Uterus (tissue), 4 donors: Measurements from ENCODE around the gene RELB. TPM values are rescaled to one million over a fixed set of nuclear protein-coding genes. Genes with fewer than 3 reads are reported as not detected.

Source experiments
- DNase-seq, 2 donors: peaks; one replicate each; pipeline ENCODE4 v3.0.0-alpha.2; 2019 to 2020
- H3K27ac ChIP-seq, 2 donors: fragments of 200-600 bp; sonication (generic); 1 replicate in 1 of 2; 2 replicates in 1 of 2; pipeline ENCODE4 v1.5.1; 2016 to 2018
- H3K27me3 ChIP-seq, 2 donors: fragments of 200-600 bp; sonication (generic); one replicate each; pipeline ENCODE4 v1.5.1; 2018 to 2019; ENCODE audit warnings: control low read depth in 1 of 2
- H3K36me3 ChIP-seq, 2 donors: fragments of 200-600 bp; sonication (generic); one replicate each; pipeline ENCODE4 v1.5.1; 2019; ENCODE audit warnings: control low read depth in 1 of 2
- H3K4me1 ChIP-seq, 2 donors: fragments of 200-600 bp; sonication (generic); one replicate each; pipeline ENCODE4 v1.5.1; 2018 to 2019; ENCODE audit warnings: control low read depth in 1 of 2
- H3K4me3 ChIP-seq, 2 donors: fragments of 200-600 bp; sonication (generic); 1 replicate in 1 of 2; 2 replicates in 1 of 2; pipeline ENCODE4 v1.5.1; 2018 to 2019; ENCODE audit warnings: mild to moderate bottlenecking in 1 of 2
- H3K9me3 ChIP-seq, 2 donors: fragments of 200-600 bp; sonication (generic); one replicate each; pipeline ENCODE4 v1.5.1; 2019; ENCODE audit warnings: control low read depth in 1 of 2
- POLR2A ChIP-seq, 2 donors: fragments of 450-650 bp; IDR thresholded peaks; one replicate each; pipeline ENCODE4 v1.6.1; 2016; ENCODE audit warnings: antibody characterized with exemption in 2 of 2, mild to moderate bottlenecking in 1 of 2, moderate library complexity in 1 of 2
- intact Hi-C: fragments of 100-400 bp; cut with DNase I; formaldehyde crosslinking; loops from one replicate; pipeline ENCODE4 v1.15.1; 2023; ENCODE audit warnings: low total_unique reads
- total RNA-seq, 4 donors: library from RNA; depleted of rRNA in 3 of 4; stranded (reverse); fragments of >200 nt in 3 of 4; gene quantifications; one replicate each; pipeline versions ENCODE4 v1.1.0 to v1.2.4, GENCODE V29; 2014 to 2023
- TF ChIP-seq, protein P1 (sequence below), 4 experiments: fragments of 200-600 bp in 2 of 4; fragments of 450-650 bp in 2 of 4; sonication (generic) in 2 of 4; IDR thresholded peaks; one replicate each; pipeline ENCODE4 v1.5.1; 2016 to 2019; ENCODE audit warnings: antibody characterized with exemption in 4 of 4, mild to moderate bottlenecking in 2 of 4, moderate library complexity in 1 of 4
- donor health status: DM: yes; HTN: yes; CAD: no.

RELB gene
- total RNA-seq, 4 donors from 2014 or later = 1.0 to 52.4 (median 13.9) TPM

GRCh38 chr19:45076851-45077730, 75.8 kb downstream of the RELB start:
- intact Hi-C loops = no loop called here
- Histone ChIP-seq H3K4me3 (peak overlapping the region in 1 of 2 donors; percentile 22), H3K27ac (no peak overlapping the region), H3K4me1 (peaks cover 0 to 4% of the 10 kb centered on the region in 2 donors), H3K27me3 (no peaks in the 10 kb centered on the region), H3K36me3 (no peaks in the 10 kb centered on the region), H3K9me3 (no peaks in the 10 kb centered on the region)
- no peak for DNase-seq
- TF ChIP-seq, protein P1, sequence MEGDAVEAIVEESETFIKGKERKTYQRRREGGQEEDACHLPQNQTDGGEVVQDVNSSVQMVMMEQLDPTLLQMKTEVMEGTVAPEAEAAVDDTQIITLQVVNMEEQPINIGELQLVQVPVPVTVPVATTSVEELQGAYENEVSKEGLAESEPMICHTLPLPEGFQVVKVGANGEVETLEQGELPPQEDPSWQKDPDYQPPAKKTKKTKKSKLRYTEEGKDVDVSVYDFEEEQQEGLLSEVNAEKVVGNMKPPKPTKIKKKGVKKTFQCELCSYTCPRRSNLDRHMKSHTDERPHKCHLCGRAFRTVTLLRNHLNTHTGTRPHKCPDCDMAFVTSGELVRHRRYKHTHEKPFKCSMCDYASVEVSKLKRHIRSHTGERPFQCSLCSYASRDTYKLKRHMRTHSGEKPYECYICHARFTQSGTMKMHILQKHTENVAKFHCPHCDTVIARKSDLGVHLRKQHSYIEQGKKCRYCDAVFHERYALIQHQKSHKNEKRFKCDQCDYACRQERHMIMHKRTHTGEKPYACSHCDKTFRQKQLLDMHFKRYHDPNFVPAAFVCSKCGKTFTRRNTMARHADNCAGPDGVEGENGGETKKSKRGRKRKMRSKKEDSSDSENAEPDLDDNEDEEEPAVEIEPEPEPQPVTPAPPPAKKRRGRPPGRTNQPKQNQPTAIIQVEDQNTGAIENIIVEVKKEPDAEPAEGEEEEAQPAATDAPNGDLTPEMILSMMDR (IDR thresholded peaks at IDR 0.05) = no peak
- TF ChIP-seq POLR2A (IDR thresholded peaks at IDR 0.05) = no peak

DNA sequence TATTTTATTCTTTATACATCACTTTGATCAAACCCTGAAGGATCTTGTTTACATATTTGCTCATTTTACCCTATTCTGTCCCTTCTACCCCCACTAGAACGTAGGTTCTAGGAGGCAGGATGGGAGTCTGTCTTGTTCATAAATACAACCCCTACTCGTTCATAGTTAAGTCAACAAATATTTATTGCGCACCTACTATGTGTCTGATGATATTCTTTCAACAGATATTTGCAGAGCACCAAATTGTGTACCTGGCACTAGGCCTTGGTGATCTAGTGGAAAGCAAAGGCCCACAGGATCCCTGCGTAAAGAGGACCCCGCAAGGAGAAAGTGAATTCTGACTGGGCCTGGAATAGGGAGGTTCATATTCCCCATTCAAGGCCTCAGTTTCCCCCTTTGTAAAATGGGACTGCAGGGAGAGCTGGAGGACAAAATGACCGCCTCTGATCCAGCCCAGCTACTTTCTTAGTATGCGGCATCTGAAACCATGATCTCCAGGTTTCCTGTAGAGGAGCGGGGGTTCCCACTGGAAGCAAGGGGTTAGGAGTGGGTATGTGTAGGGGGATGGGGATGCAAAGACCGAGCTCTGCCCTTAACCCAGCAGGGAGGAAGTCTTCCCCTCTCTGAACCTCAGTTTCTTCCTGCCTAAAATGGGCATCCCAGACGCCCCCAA, 77.3 kb downstream of the RELB start:
- DNase-seq = no peak
- H3K27ac ChIP-seq = peak overlapping the region; percentile 57 to 75
- TF ChIP-seq, protein P1 (IDR thresholded peaks at IDR 0.05) = no peak
- no peak for TF ChIP-seq POLR2A (IDR thresholded peaks at IDR 0.05)
- H3K4me1 ChIP-seq = peaks cover 0 to 4% of the 10 kb centered on the region in 2 donors
- H3K9me3 ChIP-seq = no peaks in the 10 kb centered on the region
- intact Hi-C loops = loop anchor here (2.0 kb wide), 1 partner anchor 40 kb away; the partner anchor contains the start of gene CLASRP
- H3K4me3 ChIP-seq = peak overlapping the region; percentile 78 to 96
- no peaks in the 10 kb centered on the region for H3K27me3 ChIP-seq
- no peaks in the 10 kb centered on the region for H3K36me3 ChIP-seq

DNA sequence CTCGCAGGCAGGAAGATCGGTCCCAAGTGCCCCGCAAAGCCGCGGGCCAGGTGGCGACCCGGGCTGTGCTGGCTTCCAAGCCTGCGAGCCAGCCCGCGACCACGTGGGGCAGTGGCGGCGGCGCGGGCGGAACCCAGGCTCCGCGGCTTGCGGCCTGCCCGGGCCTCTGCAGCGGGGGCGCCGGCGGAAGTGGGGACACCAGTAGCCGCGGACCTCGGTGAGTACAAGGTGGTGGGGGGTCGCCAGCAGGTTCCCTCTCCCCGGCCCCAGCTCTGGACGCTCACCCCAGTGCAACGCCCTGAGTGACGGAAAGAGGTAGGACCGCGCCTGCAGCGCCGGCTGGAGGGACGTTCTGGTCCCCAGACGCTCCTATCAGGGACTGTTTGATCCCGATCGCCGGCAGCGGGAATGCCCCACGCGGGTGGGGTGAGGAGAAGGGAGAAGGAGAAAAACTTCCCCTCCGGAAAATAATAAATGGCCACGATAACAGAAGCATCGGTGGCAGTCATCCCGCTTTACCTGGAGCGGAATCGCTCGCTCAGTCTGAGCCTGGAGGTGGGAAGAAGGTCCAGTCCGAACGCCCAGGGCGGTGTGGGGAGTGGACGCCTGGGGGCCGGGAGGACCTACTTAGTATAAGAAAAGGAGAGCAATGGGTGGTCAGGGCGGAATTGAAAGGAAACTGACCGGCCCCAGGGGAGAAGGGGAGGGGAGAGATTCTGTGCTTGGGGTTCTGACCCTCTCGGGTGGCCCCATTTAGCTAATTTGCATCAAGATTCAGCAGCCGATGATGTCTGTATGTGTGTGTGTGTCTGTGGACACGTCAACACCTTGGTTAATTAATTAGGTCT, 78.0 kb downstream of the RELB start, which contains the start of gene GEMIN7:
TSS of gene GEMIN7 (plus strand) at position 198 of the 848 bp plus-strand sequence. CDS start 10,855 bp downstream, outside the sequence.
- DNase-seq = peak; percentile 59 to 67
- peak in 1 of 2 donors; percentile 42 for TF ChIP-seq POLR2A (IDR thresholded peaks at IDR 0.05)
- TF ChIP-seq, protein P1 (IDR thresholded peaks at IDR 0.05) = peak in 2 of 4 experiments; percentile 16 to 18
- no peaks in the 10 kb centered on the region for H3K36me3 ChIP-seq
- H3K4me1 ChIP-seq = peaks cover 0 to 4% of the 10 kb centered on the region in 2 donors
- no peaks in the 10 kb centered on the region for H3K9me3 ChIP-seq
- no peaks in the 10 kb centered on the region for H3K27me3 ChIP-seq
- peak within 1 kb of the TSS; percentile 57 to 75 for H3K27ac ChIP-seq
- H3K4me3 ChIP-seq = peak within 1 kb of the TSS; percentile 78 to 96
- intact Hi-C loops = loop anchor here (2.0 kb wide), 1 partner anchor 40 kb away; the partner anchor contains the start of gene CLASRP

GRCh38 chr19:45079911-45080370, 78.7 kb downstream of the RELB start:
- H3K4me1 ChIP-seq = peaks cover 0 to 4% of the 10 kb centered on the region in 2 donors
- H3K4me3 ChIP-seq = peak overlapping the region; percentile 78 to 96
- H3K36me3 ChIP-seq = no peaks in the 10 kb centered on the region
- intact Hi-C loops = loop anchor here (2.0 kb wide), 1 partner anchor 41 kb away; the partner anchor contains the start of gene CLASRP
- no peaks in the 10 kb centered on the region for H3K9me3 ChIP-seq
- DNase-seq = no peak
- TF ChIP-seq POLR2A (IDR thresholded peaks at IDR 0.05) = no peak
- TF ChIP-seq, protein P1 (IDR thresholded peaks at IDR 0.05) = no peak
- no peaks in the 10 kb centered on the region for H3K27me3 ChIP-seq
- H3K27ac ChIP-seq = no peak overlapping the region
